Endodermal cell (in vitro differentiated cells): ENCODE measurements around the gene RIPK3. TPM values are rescaled to one million over a fixed set of nuclear protein-coding genes. Genes with fewer than 3 reads are reported as not detected.

Experiments used
- DNase-seq: peaks from one replicate; pipeline ENCODE4 v3.0.0-alpha.2; 2017
- H3K27ac ChIP-seq: 2 replicates; pipeline ENCODE4 v1.5.1; 2013; ENCODE audit warnings: mild to moderate bottlenecking, low read depth, low read length, moderate library complexity
- H3K27me3 ChIP-seq: 2 replicates; pipeline ENCODE4 v1.6.1; 2013; ENCODE audit warnings: mild to moderate bottlenecking, low read length, moderate library complexity; ENCODE audit not compliant: insufficient read depth, control insufficient read depth, poor library complexity, severe bottlenecking
- H3K36me3 ChIP-seq: 2 replicates; pipeline ENCODE4 v1.7.0; 2013; ENCODE audit warnings: mild to moderate bottlenecking, low read length, moderate library complexity; ENCODE audit not compliant: control insufficient read depth, insufficient read depth
- H3K4me1 ChIP-seq: one replicate; pipeline ENCODE4 v1.7.0; 2013; ENCODE audit warnings: low read length; ENCODE audit not compliant: control insufficient read depth, insufficient read depth
- H3K4me3 ChIP-seq: 2 replicates; pipeline ENCODE4 v1.5.1; 2013; ENCODE audit warnings: mild to moderate bottlenecking, low read length, moderate library complexity
- H3K9ac ChIP-seq: 2 replicates; pipeline ENCODE4 v1.6.1; 2013; ENCODE audit warnings: mild to moderate bottlenecking, low read length, moderate library complexity; ENCODE audit not compliant: poor library complexity, severe bottlenecking; ENCODE audit errors: extremely low read depth
- H3K9me3 ChIP-seq: 2 replicates; pipeline ENCODE4 v1.6.1; 2013; ENCODE audit warnings: mild to moderate bottlenecking, low read length, moderate library complexity; ENCODE audit not compliant: control insufficient read depth
- H3K27ac Mint-ChIP-seq: 2 replicates; pipeline ENCODE4 v1.8.0; 2020; ENCODE audit warnings: mixed read lengths
- H3K27me3 Mint-ChIP-seq: 2 replicates; pipeline ENCODE4 v1.8.0; 2021; ENCODE audit warnings: mild to moderate bottlenecking, mixed read lengths; ENCODE audit not compliant: insufficient read depth
- H3K36me3 Mint-ChIP-seq: 2 replicates; pipeline ENCODE4 v1.8.0; 2020; ENCODE audit warnings: low read depth, mixed read lengths
- H3K4me1 Mint-ChIP-seq: 2 replicates; pipeline ENCODE4 v1.8.0; 2020; ENCODE audit warnings: mixed read lengths
- H3K4me3 Mint-ChIP-seq: 2 replicates; pipeline ENCODE4 v1.8.0; 2020; ENCODE audit warnings: mild to moderate bottlenecking, moderate library complexity, mixed read lengths
- H3K9me3 Mint-ChIP-seq: 2 replicates; pipeline ENCODE4 v1.8.0; 2020; ENCODE audit warnings: mild to moderate bottlenecking, mixed read lengths
- WGBS, 2 experiments: methylation state at CpG; one replicate each; pipeline versions ENCODE4 v1.1.5 to v1.1.7; 2013; ENCODE audit warnings: missing lambda C conversion rate in 2 of 2, mixed read lengths in 1 of 2; ENCODE audit not compliant: insufficient coverage in 1 of 2, insufficient read length in 1 of 2; 5-methylcytosine and 5-hydroxymethylcytosine counted together
- total RNA-seq, 2 donors: library from RNA; stranded (reverse); fragmentation: NEBNext Ultra II Directional in 1 of 2; extraction: Animal tissue kit (Norgen Biotek cat#: 25700) in 1 of 2; gene quantifications; 2 replicates in 1 of 2; 3 replicates in 1 of 2; pipeline ENCODE4 v1.2.1, GENCODE V29; 2021
- TF ChIP-seq, protein P1 (sequence below): fragments of 200-600 bp; sonication (generic); conservative IDR thresholded peaks from 2 replicates; pipeline ENCODE4 v1.5.0; 2021; ENCODE audit warnings: antibody characterized with exemption, mild to moderate bottlenecking

The RIPK3 gene
- total RNA-seq, 2 donors from 2014 or later = not detected

DNA sequence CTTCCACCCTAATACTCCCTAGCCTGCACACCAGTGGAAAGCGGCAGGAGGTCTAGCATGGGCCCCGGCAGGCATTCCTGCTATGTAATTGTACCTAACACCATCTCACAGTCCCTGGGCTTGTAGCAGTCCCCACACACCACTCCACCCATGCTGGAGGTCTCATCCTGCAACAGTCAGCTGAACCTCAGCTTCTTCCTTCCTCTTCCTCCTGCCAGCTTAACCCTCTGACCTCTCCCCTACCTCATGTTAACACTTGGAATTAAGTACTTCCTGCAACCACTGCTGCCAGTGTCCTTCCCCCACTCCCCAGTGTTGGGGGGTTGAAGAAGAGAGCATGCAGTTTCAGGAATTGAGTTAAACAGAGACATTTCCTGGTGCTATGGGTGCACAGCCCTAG is 12.5 kb downstream of the RIPK3 start:
- H3K27ac ChIP-seq = no peak overlapping the region
- WGBS, 2 experiments = 91 to 100% methylated on average over 2 of the region's 2 CpGs
- Mint-ChIP-seq H3K27ac (no peak overlapping the region), H3K9me3 (no peaks in the 10 kb centered on the region), H3K4me3 (no peak overlapping the region), H3K27me3 (peaks cover 78% of the 10 kb centered on the region), H3K36me3 (no peaks in the 10 kb centered on the region), H3K4me1 (peaks cover 4% of the 10 kb centered on the region)
- no peaks in the 10 kb centered on the region for H3K36me3 ChIP-seq
- H3K9ac ChIP-seq = no peak overlapping the region
- H3K9me3 ChIP-seq = no peaks in the 10 kb centered on the region
- peaks cover 33% of the 10 kb centered on the region for H3K27me3 ChIP-seq
- TF ChIP-seq, protein P1, sequence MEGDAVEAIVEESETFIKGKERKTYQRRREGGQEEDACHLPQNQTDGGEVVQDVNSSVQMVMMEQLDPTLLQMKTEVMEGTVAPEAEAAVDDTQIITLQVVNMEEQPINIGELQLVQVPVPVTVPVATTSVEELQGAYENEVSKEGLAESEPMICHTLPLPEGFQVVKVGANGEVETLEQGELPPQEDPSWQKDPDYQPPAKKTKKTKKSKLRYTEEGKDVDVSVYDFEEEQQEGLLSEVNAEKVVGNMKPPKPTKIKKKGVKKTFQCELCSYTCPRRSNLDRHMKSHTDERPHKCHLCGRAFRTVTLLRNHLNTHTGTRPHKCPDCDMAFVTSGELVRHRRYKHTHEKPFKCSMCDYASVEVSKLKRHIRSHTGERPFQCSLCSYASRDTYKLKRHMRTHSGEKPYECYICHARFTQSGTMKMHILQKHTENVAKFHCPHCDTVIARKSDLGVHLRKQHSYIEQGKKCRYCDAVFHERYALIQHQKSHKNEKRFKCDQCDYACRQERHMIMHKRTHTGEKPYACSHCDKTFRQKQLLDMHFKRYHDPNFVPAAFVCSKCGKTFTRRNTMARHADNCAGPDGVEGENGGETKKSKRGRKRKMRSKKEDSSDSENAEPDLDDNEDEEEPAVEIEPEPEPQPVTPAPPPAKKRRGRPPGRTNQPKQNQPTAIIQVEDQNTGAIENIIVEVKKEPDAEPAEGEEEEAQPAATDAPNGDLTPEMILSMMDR = no peak
- no peaks in the 10 kb centered on the region for H3K4me1 ChIP-seq
- DNase-seq = no peak
- H3K4me3 ChIP-seq = no peak overlapping the region

DNA sequence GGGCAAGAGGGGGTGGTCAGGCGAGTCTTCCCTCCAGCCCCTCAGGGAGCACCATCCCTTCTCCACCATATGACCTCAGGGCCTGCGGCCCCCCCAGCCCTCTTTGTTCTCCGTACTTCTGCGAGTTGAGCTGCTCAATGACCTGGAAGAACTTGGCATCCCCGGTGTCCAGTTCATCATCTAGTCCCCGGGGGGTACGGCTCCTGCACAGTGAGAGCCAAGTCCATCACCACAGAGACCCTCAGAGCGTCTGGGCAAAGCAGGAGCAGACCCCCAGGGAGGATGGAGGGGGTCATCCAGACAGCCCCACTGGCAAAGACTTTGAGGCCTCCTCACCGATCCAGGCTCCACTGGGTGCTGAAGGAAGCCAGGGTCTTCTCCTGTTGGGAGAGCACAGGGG is 13.8 kb downstream of the RIPK3 start:
- 81 to 91% methylated on average over 6 to 9 of the region's 9 CpGs for WGBS, 2 experiments
- no peaks in the 10 kb centered on the region for H3K9me3 Mint-ChIP-seq
- peaks cover 71% of the 10 kb centered on the region for H3K27me3 Mint-ChIP-seq
- no peak overlapping the region for H3K27ac Mint-ChIP-seq
- H3K4me3 ChIP-seq = no peak overlapping the region
- H3K4me3 Mint-ChIP-seq = no peak overlapping the region
- H3K27me3 ChIP-seq = peaks cover 20% of the 10 kb centered on the region
- H3K36me3 ChIP-seq = no peaks in the 10 kb centered on the region
- DNase-seq = no peak
- no peaks in the 10 kb centered on the region for H3K4me1 ChIP-seq
- no peaks in the 10 kb centered on the region for H3K36me3 Mint-ChIP-seq
- TF ChIP-seq, protein P1 = no peak
- no peaks in the 10 kb centered on the region for H3K9me3 ChIP-seq
- no peak overlapping the region for H3K27ac ChIP-seq
- H3K9ac ChIP-seq = no peak overlapping the region
- peaks cover 2% of the 10 kb centered on the region for H3K4me1 Mint-ChIP-seq

DNA sequence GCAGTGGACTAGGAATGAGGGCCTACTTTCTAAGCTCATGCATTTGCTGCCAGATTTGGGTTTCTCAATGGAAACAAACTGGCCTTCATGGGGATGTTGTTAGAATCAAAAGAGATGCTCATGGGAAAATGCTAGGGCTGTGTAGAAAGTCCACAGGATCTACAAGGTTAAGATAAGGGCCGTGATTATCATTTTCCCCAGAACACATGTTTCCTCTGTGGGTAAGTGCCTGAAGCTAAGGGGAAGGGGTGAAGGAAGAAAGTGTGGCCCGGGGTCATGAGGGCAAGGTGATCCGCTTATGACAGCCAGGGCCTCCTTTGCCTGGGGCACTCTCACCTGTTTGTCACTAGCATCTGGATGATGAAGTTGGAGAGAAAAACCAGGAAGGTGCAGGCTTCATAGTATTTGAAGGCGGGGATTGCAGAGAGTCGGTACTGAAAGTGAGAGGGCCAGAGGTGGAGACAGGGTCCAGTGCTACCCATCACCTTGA is 14.7 kb downstream of the RIPK3 start:
- H3K27ac ChIP-seq = no peak overlapping the region
- peaks cover 2% of the 10 kb centered on the region for H3K4me1 Mint-ChIP-seq
- no peak overlapping the region for H3K4me3 Mint-ChIP-seq
- no peaks in the 10 kb centered on the region for H3K36me3 Mint-ChIP-seq
- no peak overlapping the region for H3K27ac Mint-ChIP-seq
- no peak overlapping the region for H3K9ac ChIP-seq
- peaks cover 66% of the 10 kb centered on the region for H3K27me3 Mint-ChIP-seq
- no peaks in the 10 kb centered on the region for H3K4me1 ChIP-seq
- no peaks in the 10 kb centered on the region for H3K9me3 Mint-ChIP-seq
- no peak overlapping the region for H3K4me3 ChIP-seq
- no peaks in the 10 kb centered on the region for H3K9me3 ChIP-seq
- H3K36me3 ChIP-seq = no peaks in the 10 kb centered on the region
- WGBS, 2 experiments = 90 to 92% methylated on average over 2 to 5 of the region's 5 CpGs
- H3K27me3 ChIP-seq = peaks cover 13% of the 10 kb centered on the region
- TF ChIP-seq, protein P1 = no peak
- no peak for DNase-seq
